Retinal pigment epithelial cell (primary cell): ENCODE data around the gene ZNF185.

Source experiments
- DNase-seq: peaks from one replicate; pipeline ENCODE4 v3.0.0-alpha.2; 2010; ENCODE audit warnings: low read depth
- H3K4me3 ChIP-seq: 2 replicates; pipeline ENCODE4 v1.5.1; 2011; ENCODE audit warnings: mild to moderate bottlenecking, low read length, control low read depth, moderate library complexity
- CTCF ChIP-seq: conservative IDR thresholded peaks from 2 replicates; pipeline ENCODE4 v1.5.1; 2011; ENCODE audit warnings: low read depth, low read length, control low read depth, inconsistent platforms

The ZNF185 gene

DNA sequence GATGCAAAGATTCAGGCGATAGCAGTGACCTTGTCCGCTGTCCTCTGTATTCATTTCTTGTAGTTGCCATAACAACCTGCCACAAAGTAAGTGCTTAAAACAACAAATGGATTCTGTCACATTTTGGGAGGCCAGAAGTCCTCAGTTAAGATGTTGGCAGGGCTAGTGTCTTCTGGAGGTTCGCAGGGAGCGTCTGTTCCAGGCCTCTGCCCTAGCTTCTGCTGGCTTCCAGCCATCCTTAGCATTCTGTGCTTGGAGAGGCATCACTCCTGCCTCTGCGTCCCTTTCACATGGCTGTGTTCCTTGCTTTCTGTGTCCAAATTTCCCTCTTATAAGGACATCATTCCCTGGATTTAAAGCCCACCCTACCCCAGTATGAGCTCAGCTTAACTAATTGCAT is 31.5 kb upstream of the ZNF185 start:
- H3K4me3 ChIP-seq = no peak overlapping the region
- no peak for TF ChIP-seq CTCF
- DNase-seq = no peak

DNA sequence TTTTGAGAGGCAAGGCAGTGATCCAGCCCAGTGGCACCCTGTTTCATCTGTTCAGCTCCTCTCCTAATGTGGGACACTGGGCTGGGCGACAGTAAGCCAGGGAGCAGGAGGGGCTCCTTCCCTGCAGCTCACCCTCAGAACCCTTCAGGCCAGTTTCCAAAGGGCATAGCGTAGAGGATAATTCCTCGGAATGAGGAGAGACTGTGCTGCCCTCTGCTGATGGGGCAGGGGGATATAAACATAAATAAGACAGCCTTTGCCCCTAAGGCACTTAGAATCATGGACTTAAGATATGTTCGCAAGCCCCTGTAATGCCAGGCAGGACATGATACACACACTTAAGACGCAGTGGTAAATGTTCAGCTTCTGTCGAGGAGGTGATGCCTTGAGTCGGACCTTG is 27.9 kb upstream of the ZNF185 start:
- no peak overlapping the region for H3K4me3 ChIP-seq
- no peak for TF ChIP-seq CTCF
- no peak for DNase-seq

GRCh38 chrX:152871260-152871659 is 26.6 kb upstream of the ZNF185 start:
- TF ChIP-seq CTCF = no peak
- no peak for DNase-seq
- H3K4me3 ChIP-seq = no peak overlapping the region

DNA sequence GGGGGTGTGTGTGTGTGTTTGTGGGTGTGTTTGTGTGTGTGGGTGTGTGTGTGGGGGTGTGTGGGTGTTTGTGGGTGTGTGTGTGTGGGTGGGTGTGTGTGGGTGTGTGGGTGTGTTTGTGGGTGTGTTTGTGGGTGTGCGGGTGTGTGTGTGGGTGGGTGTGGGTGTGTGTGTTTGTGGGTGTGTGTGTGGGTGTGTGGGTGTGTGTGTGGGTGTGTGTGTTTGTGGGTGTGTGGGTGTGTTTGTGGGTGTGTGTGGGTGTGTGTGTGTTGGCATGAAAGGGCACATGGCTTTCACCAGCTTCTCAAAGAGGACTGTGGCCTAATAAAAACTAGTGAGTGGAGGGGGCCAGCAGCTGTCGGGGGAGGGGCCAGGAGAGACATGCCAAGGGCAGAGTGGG is 25.3 kb upstream of the ZNF185 start:
- TF ChIP-seq CTCF = no peak
- no peak overlapping the region for H3K4me3 ChIP-seq
- no peak for DNase-seq

DNA sequence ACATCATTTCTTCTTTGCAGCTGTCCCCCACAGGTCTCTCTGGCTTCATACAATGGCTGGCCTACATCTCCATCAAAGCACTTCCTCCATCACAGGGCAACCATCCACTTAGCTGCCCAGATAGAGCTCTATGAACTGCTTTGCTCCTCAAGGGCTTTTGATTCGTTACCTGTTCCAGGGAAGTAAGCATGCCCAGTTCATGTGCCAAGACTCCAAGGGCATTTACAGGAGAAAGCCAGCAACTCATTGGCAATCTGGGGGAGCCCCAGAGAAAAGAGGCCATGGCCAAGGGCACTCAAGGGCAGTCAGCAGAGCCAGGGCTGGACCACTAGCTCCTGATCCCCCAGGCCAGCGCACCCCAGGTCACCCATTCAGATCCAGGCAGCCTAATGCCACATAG is 24.5 kb upstream of the ZNF185 start:
- no peak for DNase-seq
- TF ChIP-seq CTCF = no peak
- no peak overlapping the region for H3K4me3 ChIP-seq

DNA sequence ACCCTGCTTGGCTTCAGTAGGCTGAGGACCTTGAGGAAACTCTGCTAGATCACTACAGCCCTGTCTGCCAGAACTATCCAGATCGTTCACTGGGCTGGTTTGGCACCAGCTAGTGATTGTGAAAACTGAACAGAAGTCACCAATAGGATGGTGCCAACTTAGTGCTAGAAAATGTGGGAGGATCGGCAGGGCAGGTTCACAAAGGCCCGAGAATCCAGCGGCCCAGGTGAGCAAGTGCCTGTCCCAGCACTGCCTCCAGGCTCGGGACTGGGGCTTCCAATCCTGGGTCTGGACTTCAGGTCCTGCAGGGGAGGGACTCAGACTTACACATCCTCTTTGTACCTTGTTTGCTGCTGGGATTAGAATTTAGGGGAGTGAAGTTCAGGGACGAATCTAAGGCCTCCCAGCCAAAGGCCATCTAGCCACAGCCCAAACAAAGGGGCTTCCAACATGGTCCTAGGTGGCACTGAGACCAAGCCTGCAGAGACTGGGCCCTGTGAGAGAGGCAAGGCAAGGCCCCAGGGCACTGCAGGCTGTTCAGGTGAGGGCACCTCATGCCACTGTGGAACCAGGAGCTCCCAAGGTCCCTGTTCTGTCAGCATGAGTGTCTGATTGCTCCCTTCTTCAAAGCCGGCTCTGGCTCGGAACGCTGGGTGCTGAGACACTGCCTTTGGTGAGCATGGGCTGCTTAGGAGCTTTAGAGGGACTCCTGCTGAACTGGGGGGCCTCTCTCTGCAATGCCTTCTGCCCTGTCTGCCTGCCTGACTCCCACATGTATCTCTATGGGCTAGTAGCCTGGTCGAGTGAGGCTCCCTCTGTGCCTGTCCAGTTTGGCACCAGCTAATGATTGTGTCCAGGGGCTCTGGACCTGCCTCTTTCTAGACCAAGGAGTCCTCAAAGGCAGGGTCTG is 20.7 kb upstream of the ZNF185 start:
- DNase-seq = no peak

More for the DNA sequence above, 20.7 kb upstream of the ZNF185 start:
- no peak for TF ChIP-seq CTCF
- H3K4me3 ChIP-seq = no peak overlapping the region
